HG03159 (cell line): Measurements from ENCODE around the gene LRP1B.
"Not testable (repeated sequence)": the region's sequence is repeated elsewhere in the genome, so short reads cannot be mapped to it uniquely, and the experiment has no call there.

Experiments
- ATAC-seq: cut with Tn5 transposase; IDR thresholded peaks from one replicate; pipeline ENCODE4 v1.9.1; 2021; ENCODE audit warnings: mild to moderate bottlenecking, moderate library complexity; ENCODE audit not compliant: unreplicated experiment

The LRP1B gene

GRCh38 chr2:140680862-140681261 lies 1450.0 kb downstream of the LRP1B start:
- ATAC-seq: no peak

DNA sequence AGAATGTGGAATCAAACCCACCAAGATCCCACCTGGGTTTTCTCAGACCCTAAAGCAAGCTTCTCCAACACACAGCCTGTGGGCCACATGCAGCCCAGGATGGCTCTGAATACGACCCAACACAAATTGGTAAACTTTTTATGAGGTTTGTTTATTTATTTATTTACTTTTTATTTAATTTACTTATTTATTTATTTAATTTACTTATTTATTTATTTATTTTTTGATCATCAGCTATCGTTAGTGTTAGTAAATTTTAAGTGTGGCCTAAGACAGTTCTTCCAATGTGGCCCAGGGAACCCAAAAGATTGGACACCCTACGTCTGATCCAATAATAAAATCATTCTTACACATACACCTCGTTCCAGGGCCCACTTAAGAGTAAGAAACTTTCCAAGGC lies 1451.1 kb downstream of the LRP1B start:
- no peak for ATAC-seq

GRCh38 chr2:140669911-140670310 lies 1460.9 kb downstream of the LRP1B start:
- ATAC-seq: no peak

GRCh38 chr2:140667203-140667602 lies 1463.6 kb downstream of the LRP1B start:
- ATAC-seq: no peak

GRCh38 chr2:140662504-140662903 lies 1468.3 kb downstream of the LRP1B start:
- no peak for ATAC-seq

DNA sequence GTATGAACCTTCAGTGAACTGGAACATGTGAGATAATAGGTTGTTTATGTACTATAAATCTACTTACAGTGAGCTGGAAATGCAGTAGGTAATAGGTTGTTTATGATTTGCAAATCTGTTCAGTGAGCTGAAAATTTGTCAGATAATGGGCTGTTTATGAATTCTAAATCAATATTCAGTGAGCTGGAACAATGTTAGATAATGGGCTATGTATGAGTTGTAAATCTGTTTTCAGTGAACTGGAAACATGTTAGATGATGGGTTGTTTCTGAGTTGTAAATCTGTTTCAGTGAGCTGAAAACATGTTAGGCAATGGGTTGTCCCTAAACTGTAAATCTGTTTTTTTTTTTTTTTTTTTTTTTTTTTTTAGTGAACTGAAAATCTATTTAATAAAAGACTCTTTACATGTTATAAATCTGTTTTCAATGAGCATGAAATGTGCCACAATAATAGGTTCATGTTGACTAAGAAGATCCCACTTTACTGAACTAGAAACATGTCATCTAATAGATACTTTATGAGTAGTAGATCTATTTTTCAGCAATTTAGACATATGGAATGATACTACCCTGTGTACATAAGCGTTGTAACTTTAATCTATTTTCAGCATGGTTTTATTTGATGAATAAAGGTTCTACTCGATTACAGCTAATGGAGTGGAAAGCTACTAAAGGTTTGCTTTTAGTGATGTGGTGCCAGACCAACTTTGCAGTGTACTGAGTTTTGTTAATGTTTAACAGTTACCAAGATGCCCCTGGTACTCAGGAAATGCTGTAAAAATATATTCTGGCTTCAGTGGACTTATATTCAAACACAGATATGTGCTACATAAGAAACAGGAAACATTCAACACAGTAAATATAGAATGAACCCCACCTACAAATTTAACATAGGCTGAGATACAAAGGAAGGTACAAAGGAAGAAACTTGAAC lies 1471.8 kb downstream of the LRP1B start:
- no peak for ATAC-seq

DNA sequence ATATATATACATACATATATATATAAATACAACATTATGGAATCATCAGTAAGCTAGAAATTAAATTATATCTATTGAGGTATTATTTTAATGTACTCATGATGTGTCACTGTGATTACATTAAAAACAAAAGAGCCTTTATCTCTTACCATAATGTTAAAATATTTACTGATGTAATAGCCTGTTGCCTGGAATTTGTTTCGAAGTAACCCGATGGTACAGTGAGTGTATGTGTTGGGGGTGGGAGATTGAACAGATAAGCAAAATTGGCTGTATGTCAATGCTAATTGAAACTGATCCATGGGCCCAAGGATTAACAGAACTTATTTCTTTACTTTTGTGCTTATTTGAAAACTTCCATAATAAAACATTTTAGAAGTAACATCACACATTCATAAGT lies 1473.2 kb downstream of the LRP1B start:
- no peak for ATAC-seq

- ATAC-seq: no peak
These were observed 1476.3 kb downstream of the LRP1B start for GRCh38 chr2:140654565-140654964.

- ATAC-seq: no peak
These were observed 1480.0 kb downstream of the LRP1B start for GRCh38 chr2:140650825-140651224.

DNA sequence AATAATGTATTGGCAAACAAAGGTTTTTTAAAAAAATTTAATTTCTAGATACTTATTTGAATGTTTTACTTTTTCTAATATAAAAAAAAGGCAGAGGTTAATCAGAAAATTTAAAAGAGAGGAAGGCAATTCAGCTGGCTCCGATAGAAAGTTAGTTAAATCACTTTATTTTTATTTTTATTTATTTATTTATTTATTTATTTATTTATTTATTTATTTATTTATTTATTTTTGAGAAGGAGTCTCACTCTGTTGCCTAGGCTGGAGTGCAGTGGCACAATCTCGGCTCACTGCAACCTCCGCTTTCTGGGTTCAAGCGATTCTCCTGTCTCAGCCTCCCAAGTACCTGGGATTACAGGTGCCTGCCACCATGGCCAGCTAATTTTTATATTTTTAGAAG lies 1480.7 kb downstream of the LRP1B start:
- ATAC-seq: not testable (repeated sequence)

GRCh38 chr2:140648393-140648792 lies 1482.4 kb downstream of the LRP1B start:
- ATAC-seq: no peak

- ATAC-seq: no peak
These were observed 1487.0 kb downstream of the LRP1B start for GRCh38 chr2:140643761-140644187.

DNA sequence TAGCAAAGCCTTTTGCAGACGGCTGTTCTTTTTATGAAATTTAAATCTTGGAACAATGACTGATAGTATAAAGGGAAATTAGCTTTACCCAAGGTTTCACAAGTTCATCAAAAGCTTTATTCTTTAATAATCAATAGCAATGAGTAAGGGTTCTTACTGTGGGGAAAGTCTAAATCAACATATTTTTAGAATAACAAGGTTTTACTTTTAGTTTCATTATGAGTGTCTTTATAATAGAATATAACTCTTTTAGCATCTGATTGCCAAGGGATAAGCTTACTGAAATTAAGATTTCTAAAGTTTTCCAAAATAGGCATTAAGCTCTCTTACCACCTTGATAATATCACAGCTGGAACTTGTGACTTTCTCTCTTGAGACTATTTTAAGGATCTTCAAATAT lies 1489.7 kb downstream of the LRP1B start:
- peak; percentile 47 for ATAC-seq

DNA sequence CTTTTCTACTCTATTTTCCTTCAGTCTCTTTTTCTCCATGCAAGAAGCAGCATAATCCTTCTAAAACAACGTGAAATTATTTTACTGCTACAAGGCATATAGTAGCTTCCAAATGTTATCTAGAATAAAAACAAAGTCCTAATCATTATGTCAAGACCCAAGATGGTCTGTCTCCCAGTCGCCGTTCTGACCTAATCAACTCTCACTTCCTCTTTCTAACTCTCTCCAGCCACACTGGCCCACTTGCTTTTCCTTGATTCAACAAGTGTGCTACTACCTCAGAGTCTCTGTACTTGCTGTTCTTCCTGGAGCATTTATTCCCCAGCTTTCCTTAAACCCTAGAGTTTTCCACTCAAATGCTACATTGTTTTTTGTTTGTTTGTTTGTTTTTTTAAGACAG lies 1491.2 kb downstream of the LRP1B start:
- ATAC-seq: peak; percentile 90

DNA sequence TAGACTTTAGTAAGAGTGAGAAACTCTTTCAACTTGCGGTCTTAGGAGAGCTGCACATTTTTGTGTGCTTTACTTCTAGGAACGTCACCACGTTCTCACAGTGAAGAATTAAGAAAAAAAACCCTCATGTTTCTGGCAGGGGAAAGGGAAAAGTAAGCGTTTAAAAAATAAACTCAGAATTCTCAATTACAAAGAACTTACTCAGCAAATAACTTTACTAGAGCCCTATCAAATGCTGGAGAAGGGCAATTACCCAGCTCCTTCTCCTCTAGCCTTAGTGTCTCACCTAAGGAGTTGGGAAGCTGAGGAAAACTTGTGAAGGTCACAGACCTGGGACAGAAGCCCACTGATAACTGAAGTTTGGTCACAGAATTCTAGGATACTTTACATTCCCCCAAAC lies 1500.3 kb downstream of the LRP1B start:
- no peak for ATAC-seq

DNA sequence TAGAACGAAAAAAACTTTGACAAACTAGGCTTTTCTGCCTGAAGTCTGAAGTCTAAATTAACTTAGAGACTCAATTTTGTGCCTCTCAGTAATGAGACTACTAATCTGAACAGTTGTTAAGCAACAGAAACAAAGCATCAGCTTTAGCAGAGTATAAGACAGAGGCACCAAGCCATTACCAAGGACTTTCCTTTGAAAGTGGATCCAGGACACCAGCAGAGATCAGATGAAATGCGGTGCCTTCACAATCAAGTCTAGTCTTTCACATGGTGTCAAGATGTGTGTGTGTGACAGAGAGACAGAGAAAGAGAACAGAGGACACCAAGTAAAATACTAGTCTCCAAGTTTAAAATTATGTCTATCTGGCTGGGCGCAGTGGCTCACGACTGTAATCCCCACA lies 1502.9 kb downstream of the LRP1B start:
- ATAC-seq: no peak

GRCh38 chr2:140627136-140627535 lies 1503.7 kb downstream of the LRP1B start:
- ATAC-seq: no peak

DNA sequence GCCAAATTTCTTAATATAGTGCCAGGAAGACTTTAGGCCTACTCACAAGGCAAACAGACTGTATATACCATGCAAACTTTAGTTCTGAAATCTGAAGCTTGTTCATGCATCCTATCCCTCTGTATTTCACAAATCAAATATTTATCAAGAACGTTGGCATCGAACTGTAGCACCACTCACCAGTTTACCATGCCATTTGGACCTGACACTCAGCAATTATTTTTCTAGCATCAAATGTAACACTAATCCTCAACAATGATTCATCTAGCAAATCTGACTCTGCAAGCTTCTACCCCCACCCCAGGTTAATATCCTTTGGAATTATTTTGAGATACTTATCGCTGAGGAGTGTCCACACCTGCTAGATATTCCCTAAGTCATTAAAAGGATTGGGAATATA lies 1506.6 kb downstream of the LRP1B start:
- no peak for ATAC-seq

GRCh38 chr2:140621583-140622362 lies 1509.0 kb downstream of the LRP1B start:
- ATAC-seq: no peak

- no peak for ATAC-seq
These were observed 1526.0 kb downstream of the LRP1B start for GRCh38 chr2:140604788-140605187.

- no peak for ATAC-seq
These were observed 1526.7 kb downstream of the LRP1B start for GRCh38 chr2:140604096-140604495.

DNA sequence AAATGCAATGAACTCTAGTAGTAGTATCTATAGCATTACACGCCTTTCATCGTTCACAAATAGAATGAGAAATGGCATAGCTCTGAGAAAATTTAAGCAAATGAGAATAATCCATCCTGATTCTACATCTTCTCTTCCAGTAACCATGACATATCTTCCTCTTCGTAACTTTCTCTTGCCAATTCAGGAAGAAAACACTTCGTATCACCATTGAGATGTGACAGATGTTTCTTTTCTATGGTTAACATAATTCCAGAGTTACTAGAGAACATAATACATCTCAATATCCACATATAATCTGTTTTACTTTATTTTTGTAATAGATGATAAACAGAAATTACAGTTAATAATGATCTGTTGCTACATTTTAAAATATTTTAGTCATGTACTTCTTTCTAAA lies 1527.4 kb downstream of the LRP1B start:
- no peak for ATAC-seq
